GM10248 (cell line): ENCODE results near the gene STYXL1.
"Not testable (repeated sequence)": the region's sequence is repeated elsewhere in the genome, so short reads cannot be mapped to it uniquely, and the experiment has no call there.

ENCODE experiments used
- CTCF ChIA-PET: fragments of 300-600 bp; sonication (Branson Sonifier 250); formaldehyde crosslinking; extraction: SDS; loops from one replicate; lab custom pipeline; 2021; ENCODE audit warnings: antibody characterized with exemption; lab: Yijun Ruan, JAX
- POLR2A ChIA-PET: fragments of 350-650 bp; sonication (Branson Sonifier 250); formaldehyde crosslinking; extraction: SDS; loops from one replicate; lab custom pipeline; 2020; ENCODE audit warnings: antibody characterized with exemption; lab: Yijun Ruan, JAX
- DNase-seq: peaks from one replicate; pipeline ENCODE4 v3.0.0; 2012; ENCODE audit errors: extremely low spot score
- TF ChIP-seq, protein P1 (sequence below): IDR thresholded peaks from 2 replicates; pipeline ENCODE4 v1.5.1; 2012; ENCODE audit warnings: mild to moderate bottlenecking, low read depth; ENCODE audit errors: extremely low read depth, missing control alignments, control extremely low read depth

STYXL1 gene, protein sequence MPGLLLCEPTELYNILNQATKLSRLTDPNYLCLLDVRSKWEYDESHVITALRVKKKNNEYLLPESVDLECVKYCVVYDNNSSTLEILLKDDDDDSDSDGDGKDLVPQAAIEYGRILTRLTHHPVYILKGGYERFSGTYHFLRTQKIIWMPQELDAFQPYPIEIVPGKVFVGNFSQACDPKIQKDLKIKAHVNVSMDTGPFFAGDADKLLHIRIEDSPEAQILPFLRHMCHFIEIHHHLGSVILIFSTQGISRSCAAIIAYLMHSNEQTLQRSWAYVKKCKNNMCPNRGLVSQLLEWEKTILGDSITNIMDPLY

DNA sequence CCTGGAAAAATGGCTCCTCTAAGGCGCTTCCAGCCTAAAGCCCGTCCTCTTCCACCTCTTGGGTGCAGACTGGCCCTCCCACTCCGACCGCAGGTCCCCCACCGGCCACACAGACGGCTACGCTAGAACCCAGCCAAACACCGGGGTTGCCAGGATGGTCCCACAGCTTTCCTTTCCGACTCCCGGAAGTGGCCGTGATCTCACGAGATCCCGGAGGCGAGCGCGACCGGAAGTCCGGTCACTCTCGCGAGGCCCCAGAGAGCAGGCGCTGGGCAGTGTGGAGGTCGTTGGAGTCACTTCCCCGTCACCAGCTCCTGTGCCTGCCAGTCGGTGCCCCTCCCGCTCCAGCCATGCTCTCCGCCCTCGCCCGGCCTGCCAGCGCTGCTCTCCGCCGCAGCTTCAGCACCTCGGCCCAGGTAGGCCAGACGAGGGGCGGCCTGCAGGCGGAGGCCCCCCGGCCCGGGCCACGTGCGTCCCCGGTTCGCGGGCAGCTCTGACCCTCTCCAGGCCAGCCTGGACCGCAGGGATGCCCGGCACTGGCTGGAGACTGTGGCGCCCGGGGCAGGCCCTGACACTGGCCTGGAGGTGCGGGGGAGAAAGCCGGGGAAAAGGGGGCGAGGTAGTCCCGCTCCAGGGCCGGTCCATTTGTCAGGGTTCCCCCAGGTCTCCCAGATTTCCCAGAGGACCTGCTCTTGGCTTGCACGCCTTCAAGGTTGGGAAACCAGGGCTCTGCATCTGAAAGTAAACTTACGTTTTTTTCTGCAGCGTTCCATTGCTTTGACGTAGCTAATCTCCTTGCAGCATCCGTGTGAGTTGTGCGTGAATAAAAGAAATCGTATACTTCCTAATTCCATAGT, at the start of gene STYXL1, which contains the start of gene MDH2:
STYXL1 (minus strand) TSS at position 190 of the 857 bp plus-strand sequence. CDS start 17,477 bp downstream, outside the sequence.
MDH2 (plus strand) TSS at position 296 of the 857 bp plus-strand sequence; CDS start at position 351, 55 bp downstream.
- ChIA-PET POLR2A (interaction anchor here (0.5 to 1.3 kb wide), 7 partner anchors 14 to 1659 kb away, joined by 3 to 5 read pairs (median 4); partner anchors contain the start of gene POR), CTCF (interaction anchor here (0.6 to 1.5 kb wide), 4 partner anchors 130 to 268 kb away, joined by 3 to 4 read pairs (median 3); partner anchors contain the start of gene POR)
- TF ChIP-seq, protein P1, sequence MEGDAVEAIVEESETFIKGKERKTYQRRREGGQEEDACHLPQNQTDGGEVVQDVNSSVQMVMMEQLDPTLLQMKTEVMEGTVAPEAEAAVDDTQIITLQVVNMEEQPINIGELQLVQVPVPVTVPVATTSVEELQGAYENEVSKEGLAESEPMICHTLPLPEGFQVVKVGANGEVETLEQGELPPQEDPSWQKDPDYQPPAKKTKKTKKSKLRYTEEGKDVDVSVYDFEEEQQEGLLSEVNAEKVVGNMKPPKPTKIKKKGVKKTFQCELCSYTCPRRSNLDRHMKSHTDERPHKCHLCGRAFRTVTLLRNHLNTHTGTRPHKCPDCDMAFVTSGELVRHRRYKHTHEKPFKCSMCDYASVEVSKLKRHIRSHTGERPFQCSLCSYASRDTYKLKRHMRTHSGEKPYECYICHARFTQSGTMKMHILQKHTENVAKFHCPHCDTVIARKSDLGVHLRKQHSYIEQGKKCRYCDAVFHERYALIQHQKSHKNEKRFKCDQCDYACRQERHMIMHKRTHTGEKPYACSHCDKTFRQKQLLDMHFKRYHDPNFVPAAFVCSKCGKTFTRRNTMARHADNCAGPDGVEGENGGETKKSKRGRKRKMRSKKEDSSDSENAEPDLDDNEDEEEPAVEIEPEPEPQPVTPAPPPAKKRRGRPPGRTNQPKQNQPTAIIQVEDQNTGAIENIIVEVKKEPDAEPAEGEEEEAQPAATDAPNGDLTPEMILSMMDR = no peak
- DNase-seq = peak; percentile 98

DNA sequence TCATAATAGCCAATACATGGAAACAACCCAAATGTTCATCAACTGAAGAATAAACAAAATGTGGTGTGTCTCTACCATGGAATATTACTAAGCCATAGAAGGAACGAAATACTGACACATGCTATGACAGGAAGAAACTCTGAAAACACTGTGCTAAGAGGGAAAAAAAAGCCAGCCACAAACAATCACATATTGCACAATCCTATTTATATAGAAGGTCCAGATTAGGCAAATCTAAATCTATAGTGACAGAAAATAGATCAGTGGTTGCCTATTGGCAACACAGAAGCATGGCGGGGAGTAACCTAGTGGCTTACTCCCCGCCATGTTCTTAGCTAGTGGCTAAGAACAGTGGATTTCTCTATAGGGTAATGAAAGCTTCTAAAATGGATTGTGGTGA, 48.1 kb upstream of the STYXL1 start:
- DNase-seq = no peak
- TF ChIP-seq, protein P1 = no peak
- POLR2A ChIA-PET = no interaction called here
- CTCF ChIA-PET = no interaction called here

DNA sequence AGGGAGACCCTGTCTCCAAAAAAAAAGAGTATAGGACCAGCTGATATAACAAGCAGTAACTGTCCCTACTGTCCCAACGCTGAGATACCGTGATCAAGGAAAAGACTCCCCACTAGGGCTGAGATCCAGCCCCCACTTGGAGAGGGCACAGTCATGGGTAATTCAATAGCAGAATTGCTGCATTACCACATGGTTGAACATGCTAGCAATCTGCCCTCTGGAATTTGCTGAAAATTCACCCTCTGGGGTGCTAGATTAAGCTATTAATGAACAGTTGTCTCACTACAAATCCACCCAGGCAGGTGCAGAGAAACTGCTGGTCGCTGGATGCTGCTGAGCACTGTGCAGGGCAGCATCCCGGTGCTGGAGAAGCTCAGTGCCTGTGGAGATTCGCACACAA, 46.5 kb upstream of the STYXL1 start:
- CTCF ChIA-PET, POLR2A ChIA-PET, DNase-seq: not testable (repeated sequence)

DNA sequence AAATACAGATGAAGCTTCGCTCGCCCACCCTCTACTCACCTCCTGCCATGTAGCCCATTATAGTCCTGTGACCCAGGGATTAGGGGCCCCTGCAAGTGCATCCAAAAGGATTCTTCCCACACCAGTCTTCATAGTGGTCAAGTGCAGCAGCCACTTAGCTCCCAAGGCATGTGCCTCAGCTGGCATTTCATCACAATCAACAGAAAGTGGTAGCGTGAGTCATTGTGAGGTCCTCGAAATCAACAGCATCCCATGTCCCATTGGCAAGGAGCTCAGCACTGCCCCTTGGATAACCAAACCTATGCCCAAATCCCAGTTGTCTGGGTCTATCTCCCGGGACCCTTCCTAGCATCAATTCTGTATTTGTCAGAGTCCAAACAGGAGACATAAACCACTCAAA, 45.7 kb upstream of the STYXL1 start:
- DNase-seq, POLR2A ChIA-PET, CTCF ChIA-PET: not testable (repeated sequence)

DNA sequence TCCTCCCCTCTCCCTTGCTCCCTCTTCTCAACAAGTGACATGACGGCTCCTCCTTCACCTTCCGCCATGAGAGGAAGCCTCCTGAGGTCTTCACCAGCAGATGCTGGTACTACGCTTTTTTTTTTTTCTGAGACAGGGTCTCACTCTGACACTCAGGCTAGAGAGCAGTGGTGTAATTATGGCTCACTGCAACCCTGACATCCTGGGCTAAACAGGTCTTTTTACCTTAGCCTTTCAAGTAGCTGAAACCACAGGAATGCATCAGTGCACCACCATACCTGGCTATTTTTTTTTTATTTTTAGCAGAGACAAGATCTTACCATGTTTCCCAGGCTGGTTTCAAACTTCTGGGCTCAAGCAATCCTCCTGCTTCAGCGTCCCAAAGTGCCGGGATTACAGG, 43.7 kb upstream of the STYXL1 start:
- ChIA-PET POLR2A (no interaction called here), CTCF (no interaction called here)
- DNase-seq = no peak
- TF ChIP-seq, protein P1 = no peak

DNA sequence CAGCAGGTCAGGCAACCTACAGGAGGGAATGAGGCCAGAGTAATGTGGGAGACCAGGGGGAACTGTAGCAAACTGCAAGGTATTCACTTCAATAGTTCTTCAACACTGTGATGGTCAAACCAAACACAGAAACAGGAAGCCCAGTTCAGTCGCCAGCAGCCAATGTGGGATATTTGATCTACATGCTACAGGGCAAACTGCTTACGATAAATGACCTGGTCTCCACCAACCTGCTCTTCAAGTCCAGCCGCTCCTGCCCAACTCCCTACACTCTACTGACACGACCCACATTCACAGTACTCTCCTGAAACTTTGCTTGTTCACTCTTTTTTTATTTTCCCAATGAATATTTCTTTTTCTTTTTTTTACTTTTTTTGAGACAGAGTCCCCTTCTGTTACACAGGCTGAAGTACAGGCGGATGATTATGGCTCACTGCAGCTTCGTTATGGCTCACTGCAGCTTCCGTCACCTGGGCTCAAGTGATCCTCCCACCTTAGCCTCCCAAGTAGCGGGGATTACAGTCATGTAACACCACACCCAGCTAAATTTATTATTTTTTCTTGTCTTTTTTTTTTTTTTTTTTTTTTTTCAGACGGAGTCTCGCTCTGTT, 42.2 kb upstream of the STYXL1 start:
- no peak for DNase-seq
- CTCF ChIA-PET = no interaction called here
- TF ChIP-seq, protein P1 = no peak
- POLR2A ChIA-PET = interaction anchor here (0.7 to 1.0 kb wide), 2 partner anchors 12 to 228 kb away, joined by 3 to 4 read pairs; no protein-coding TSS in a partner anchor

DNA sequence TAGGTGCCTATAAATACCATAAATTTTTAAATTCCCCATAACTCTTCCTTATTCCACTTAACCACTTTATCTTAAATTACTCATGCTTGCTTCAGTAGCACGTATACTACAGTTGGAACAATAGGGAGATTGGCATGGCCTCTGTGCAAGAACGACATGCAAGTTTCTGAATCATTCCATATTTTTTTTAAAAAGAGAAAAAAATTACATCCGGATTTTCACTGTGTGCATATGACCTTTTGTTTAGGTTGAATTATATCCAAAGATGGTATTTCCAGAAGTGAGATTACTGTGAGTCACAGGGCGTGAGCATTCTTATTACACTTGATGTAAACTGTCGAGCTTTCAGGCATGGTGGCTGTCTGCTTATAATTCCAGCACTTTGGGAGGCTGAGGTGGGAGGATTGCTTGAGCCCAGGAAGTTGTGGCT, 39.6 kb upstream of the STYXL1 start:
- POLR2A ChIA-PET, CTCF ChIA-PET: not testable (repeated sequence)

More for the DNA sequence above, 39.6 kb upstream of the STYXL1 start:
- DNase-seq = not testable (repeated sequence)
